ENCODE results near the gene ASB6.

DNA sequence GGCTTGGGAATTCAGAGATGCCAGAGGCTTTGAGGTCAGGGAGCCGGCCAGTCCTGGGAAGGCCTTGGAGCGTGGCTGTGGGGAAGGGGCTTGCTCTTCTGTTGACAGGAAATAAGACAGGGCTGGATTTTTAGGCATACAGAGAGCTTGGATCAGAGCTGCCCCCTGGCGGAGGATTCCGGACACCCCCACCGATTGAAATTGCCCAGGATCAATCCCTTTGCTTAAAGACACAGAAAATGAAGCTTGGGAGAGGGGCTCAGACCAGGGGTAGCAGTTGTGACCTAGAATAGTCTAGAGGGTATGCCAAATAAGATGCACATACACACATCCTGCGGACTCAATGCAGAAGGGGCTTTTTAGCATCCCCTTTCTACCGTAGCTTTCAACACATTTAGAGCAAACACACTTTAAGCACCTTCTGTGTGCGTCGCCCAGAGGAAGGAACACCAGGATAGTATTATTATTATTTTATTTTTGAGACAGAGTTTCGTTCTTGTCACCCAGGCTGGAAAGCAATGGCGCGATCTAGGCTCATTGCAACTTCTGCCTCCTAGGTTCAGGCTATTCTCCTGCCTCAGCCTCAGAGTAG, 17.7 kb downstream of the ASB6 start:
- TF ChIP-seq TARDBP (IDR thresholded peaks at IDR 0.05): no peak
- TF ChIP-seq FOXM1 (IDR thresholded peaks at IDR 0.05; ENCODE audit: borderline replicate concordance): no peak
- TF ChIP-seq SP1 (IDR thresholded peaks at IDR 0.05): no peak
- no peak for TF ChIP-seq HDGF (IDR thresholded peaks at IDR 0.05; ENCODE audit: borderline replicate concordance)
- no peak for TF ChIP-seq FOXA1 (IDR thresholded peaks at IDR 0.05)
- TF ChIP-seq CTBP1 (IDR thresholded peaks at IDR 0.05; ENCODE audit: borderline replicate concordance): no peak
- no peak for TF ChIP-seq ARNT (IDR thresholded peaks at IDR 0.05)
- no peak for TF ChIP-seq BHLHE40 (IDR thresholded peaks at IDR 0.05; ENCODE audit: borderline replicate concordance)
- TF ChIP-seq ELF4 (IDR thresholded peaks at IDR 0.05): no peak
